ENCODE data around the gene ZMIZ2. TPM values are rescaled to one million over a fixed set of nuclear protein-coding genes. Genes with fewer than 3 reads are reported as not detected.

The ZMIZ2 gene
- total and polyA plus RNA-seq, 7 donors: 8.4 to 64.7 (median 11.3) TPM

DNA sequence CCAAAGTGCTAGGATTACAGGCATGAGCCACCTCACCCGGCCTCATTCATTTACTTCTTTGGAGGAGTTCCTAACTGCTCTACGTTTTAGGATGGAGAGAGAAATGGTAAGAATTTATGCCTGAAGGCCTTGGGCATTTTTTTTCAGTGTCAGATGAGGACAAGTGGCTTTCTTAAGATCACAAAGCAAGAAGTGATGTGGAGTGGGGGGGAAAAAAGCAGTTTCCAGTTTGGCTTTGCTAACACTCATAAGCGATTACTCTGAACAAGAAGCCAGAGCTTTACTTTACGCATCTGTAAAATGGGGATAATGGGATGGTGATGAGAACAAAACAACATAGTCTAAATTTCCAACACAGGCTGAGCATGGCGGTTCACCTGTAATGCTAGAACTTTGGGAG is 45.3 kb downstream of the ZMIZ2 start:
- peaks cover 0 to 23% (median 17%) of the 10 kb centered on the region in 4 donors for H3K4me1 ChIP-seq
- WGBS, 2 donors: 86 to 87% methylated on average over 5 of the region's 5 CpGs
- no peak overlapping the region for H3K4me3 ChIP-seq
- no peaks in the 10 kb centered on the region for H3K9me3 ChIP-seq
- no peak for DNase-seq
- intact Hi-C loops (cut with DNase I): loop anchor here (2.0 kb wide), 1 partner anchor 25 kb away; no protein-coding TSS in a partner anchor
- H3K36me3 ChIP-seq: peaks cover 0 to 2% (median 0%) of the 10 kb centered on the region in 4 donors
- H3K27me3 ChIP-seq: no peaks in the 10 kb centered on the region
- peak overlapping the region in 1 of 4 donors; percentile 27 for H3K27ac ChIP-seq
- no peak for TF ChIP-seq POLR2A (IDR thresholded peaks at IDR 0.05)
- TF ChIP-seq, protein P1, sequence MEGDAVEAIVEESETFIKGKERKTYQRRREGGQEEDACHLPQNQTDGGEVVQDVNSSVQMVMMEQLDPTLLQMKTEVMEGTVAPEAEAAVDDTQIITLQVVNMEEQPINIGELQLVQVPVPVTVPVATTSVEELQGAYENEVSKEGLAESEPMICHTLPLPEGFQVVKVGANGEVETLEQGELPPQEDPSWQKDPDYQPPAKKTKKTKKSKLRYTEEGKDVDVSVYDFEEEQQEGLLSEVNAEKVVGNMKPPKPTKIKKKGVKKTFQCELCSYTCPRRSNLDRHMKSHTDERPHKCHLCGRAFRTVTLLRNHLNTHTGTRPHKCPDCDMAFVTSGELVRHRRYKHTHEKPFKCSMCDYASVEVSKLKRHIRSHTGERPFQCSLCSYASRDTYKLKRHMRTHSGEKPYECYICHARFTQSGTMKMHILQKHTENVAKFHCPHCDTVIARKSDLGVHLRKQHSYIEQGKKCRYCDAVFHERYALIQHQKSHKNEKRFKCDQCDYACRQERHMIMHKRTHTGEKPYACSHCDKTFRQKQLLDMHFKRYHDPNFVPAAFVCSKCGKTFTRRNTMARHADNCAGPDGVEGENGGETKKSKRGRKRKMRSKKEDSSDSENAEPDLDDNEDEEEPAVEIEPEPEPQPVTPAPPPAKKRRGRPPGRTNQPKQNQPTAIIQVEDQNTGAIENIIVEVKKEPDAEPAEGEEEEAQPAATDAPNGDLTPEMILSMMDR (IDR thresholded peaks at IDR 0.05): no peak
- no peak for TF ChIP-seq POLR2AphosphoS5 (IDR thresholded peaks at IDR 0.05)
- TF ChIP-seq EP300 (IDR thresholded peaks at IDR 0.05): no peak

DNA sequence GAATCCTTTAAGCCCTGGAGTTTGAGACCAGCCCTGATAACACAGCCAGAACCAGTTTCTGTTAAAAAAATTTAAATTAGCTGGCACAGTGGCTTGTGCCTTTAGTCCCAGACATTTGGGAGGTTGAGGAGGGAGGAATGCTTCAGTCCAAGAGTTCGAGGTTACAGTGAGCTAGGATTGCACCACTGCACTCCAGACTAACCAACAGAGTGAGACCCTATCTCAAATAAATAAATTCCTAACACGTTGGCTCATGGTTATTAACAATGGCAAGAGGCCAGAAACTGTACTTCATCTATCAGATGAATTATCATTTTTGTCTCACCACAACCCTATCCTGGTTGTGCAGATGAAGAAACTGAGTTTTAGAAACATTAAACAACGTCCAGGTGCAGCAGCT is 45.7 kb downstream of the ZMIZ2 start:
- H3K4me1 ChIP-seq: peaks cover 0 to 27% (median 21%) of the 10 kb centered on the region in 4 donors
- intact Hi-C loops (cut with DNase I): loop anchor here (2.0 kb wide), 1 partner anchor 26 kb away; no protein-coding TSS in a partner anchor

DNA sequence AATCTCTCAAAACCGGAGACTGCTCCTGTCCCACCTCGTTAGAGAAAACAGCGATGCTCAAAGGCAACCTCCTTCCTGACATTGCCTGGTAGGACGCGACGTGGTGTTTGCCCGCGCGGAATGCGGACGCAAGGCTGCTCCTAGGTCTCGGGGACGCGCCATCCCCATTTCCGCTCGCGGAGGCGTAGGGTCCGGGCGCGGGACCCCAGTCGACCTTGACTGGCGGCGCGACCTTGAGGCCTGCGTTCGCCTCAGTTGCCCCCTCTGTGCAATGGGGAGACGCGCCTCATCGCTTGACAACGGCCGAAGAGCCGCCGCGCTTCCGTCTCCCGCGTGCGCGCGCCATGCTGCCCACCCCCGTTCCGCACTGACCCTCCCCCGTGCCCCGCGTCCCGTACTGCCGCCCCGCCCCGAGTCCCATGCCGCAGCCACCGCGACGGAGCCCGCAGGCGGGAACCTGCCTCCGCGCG is 47.4 kb downstream of the ZMIZ2 start:
- Histone ChIP-seq H3K27ac (peak overlapping the region; percentile 99 to 100 (median 100)), H3K36me3 (peaks cover 15 to 24% (median 19%) of the 10 kb centered on the region in 4 donors), H3K4me3 (peak overlapping the region; percentile 76 to 97 (median 95)), H3K4me1 (peaks cover 0 to 35% (median 26%) of the 10 kb centered on the region in 4 donors), H3K27me3 (no peaks in the 10 kb centered on the region), H3K9me3 (no peaks in the 10 kb centered on the region)
- WGBS, 2 donors: 1% methylated on average over 59 of the region's 59 CpGs
- no peak for DNase-seq
- TF ChIP-seq, protein P1 (IDR thresholded peaks at IDR 0.05): no peak
- no peak for TF ChIP-seq EP300 (IDR thresholded peaks at IDR 0.05)
- TF ChIP-seq POLR2AphosphoS5 (IDR thresholded peaks at IDR 0.05): no peak
- TF ChIP-seq POLR2A (IDR thresholded peaks at IDR 0.05): no peak
- intact Hi-C loops (cut with DNase I): loop anchor here (1.0 to 5.0 kb wide), 5 partner anchors 48 to 214 kb away; partner anchors contain the start of genes OGDH, PURB, TMED4 and ZMIZ2

More for the DNA sequence above, 45.7 kb downstream of the ZMIZ2 start:
- H3K27ac ChIP-seq: peak overlapping the region in 1 of 4 donors; percentile 27
- H3K4me3 ChIP-seq: no peak overlapping the region
- 56 to 69% methylated on average over 3 of the region's 3 CpGs for WGBS, 2 donors
- H3K27me3 ChIP-seq: no peaks in the 10 kb centered on the region
- no peaks in the 10 kb centered on the region for H3K9me3 ChIP-seq
- H3K36me3 ChIP-seq: peaks cover under 1 to 6% (median 2%) of the 10 kb centered on the region in 4 donors
- no peak for DNase-seq
- no peak for TF ChIP-seq POLR2A (IDR thresholded peaks at IDR 0.05)
- TF ChIP-seq, protein P1 (IDR thresholded peaks at IDR 0.05): no peak

DNA sequence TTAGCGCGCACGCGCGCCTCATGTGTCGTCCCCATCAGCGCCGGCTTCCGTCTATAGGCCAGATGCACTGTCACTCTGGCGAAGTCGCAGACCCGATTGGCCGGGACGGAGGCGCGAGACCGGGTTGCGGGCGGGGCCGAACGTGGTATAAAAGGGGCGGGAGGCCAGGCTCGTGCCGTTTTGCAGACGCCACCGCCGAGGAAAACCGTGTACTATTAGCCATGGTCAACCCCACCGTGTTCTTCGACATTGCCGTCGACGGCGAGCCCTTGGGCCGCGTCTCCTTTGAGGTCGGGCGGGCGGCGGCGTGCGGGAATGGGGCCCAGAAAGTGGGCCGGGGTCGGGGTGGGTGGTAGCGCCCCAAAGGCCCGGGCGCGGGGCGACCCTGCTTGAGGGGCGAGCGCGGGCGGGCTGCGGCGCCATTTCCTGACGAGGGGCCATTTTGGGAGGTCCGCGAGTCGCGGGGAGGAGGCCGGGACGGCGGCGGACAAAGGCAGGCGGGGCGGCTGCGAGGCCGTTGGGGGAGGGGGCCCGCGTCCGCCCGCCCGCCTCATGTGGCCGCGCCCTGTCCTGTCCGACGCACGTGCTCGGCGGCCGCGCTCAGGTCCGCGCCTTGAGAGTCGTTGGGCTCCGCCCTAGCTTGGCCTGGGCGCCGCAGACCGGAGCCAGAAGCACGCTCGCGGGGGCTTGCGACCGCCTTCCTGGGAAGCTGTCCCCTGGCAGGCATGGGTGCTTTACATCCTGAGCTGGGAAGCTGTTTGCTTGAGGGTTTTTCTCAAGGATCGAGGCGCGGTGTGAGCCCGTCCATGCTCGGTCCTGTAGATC is 48.1 kb downstream of the ZMIZ2 start, which contains the start of gene PPIA:
PPIA (plus strand) TSS at position 178 of the 825 bp plus-strand sequence; CDS start at position 222, 44 bp downstream.
- intact Hi-C loops (cut with DNase I): loop anchor here (1.0 to 5.0 kb wide), 5 partner anchors 48 to 214 kb away; partner anchors contain the start of genes OGDH, PURB, TMED4 and ZMIZ2
- Histone ChIP-seq H3K27me3 (no peaks in the 10 kb centered on the region), H3K27ac (peak within 1 kb of the TSS; percentile 99 to 100 (median 100)), H3K4me3 (peak within 1 kb of the TSS; percentile 76 to 97 (median 95)), H3K36me3 (peaks cover 18 to 29% (median 22%) of the 10 kb centered on the region in 4 donors), H3K4me1 (peaks cover 0 to 35% (median 26%) of the 10 kb centered on the region in 4 donors), H3K9me3 (no peaks in the 10 kb centered on the region)
- WGBS, 2 donors: 0 to 1% methylated on average over 99 of the region's 99 CpGs
- peak; percentile 99 for DNase-seq
- TF ChIP-seq EP300 (IDR thresholded peaks at IDR 0.05) (no peak), POLR2AphosphoS5 (IDR thresholded peaks at IDR 0.05) (peak; percentile 90 to 92 (median 91)), POLR2A (IDR thresholded peaks at IDR 0.05) (peak; percentile 65 to 90)
- TF ChIP-seq, protein P1 (IDR thresholded peaks at IDR 0.05): no peak
